ENCODE results near the gene UMPS.
"Not testable (repeated sequence)": the region's sequence is repeated elsewhere in the genome, so short reads cannot be mapped to it uniquely, and the experiment has no call there.

UMPS gene

DNA sequence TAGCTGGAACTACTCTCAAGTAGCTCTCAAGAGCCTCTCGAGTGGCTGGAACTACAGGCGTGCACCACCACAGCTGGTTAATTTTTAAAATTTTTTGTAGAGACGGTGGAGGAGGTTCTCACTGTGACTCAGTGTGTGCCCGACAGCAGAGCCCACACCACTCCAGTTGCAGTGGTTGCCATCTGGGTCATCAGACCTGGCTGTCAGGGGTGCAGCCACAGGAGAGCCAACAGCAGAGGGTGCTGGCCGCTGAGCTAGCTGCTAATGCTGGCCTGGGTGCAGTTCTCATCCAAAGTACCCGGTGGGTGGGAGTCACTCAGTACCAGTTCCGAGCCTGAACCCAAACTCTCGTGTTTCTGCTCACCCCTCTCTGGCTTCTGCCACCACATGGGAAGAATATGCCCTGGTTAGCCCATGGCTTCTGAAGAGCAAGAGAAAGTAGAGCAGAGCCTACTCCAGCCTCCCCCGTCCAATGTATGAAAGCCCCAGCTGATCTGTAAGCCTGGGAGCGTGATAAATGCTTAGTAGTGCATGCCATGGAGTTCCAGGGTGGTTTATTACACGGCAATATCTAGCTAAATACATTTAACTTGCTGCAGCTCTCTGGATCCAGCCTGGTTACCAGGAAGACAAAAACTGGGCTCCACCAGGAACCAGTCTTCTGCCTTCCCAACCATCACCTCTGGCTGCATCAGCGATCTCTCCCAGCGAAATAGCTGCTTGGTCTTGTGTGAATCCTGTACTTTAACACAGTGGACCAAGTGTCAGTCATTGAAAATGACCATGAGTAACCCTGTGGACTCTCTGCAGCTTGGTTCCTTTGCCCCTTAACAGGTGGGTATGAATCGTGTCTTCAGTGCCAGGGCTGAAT lies 17.1 kb downstream of the UMPS start:
- Mint-ChIP-seq H3K4me1 (ENCODE audit: low read depth) (no peaks in the 10 kb centered on the region), H3K4me3 (no peak overlapping the region), H3K9me3 (no peaks in the 10 kb centered on the region), H3K27me3 (ENCODE audit: low read depth) (no peaks in the 10 kb centered on the region), H3K27ac (no peak overlapping the region), H3K36me3 (ENCODE audit: low read depth) (peaks cover 16% of the 10 kb centered on the region)

DNA sequence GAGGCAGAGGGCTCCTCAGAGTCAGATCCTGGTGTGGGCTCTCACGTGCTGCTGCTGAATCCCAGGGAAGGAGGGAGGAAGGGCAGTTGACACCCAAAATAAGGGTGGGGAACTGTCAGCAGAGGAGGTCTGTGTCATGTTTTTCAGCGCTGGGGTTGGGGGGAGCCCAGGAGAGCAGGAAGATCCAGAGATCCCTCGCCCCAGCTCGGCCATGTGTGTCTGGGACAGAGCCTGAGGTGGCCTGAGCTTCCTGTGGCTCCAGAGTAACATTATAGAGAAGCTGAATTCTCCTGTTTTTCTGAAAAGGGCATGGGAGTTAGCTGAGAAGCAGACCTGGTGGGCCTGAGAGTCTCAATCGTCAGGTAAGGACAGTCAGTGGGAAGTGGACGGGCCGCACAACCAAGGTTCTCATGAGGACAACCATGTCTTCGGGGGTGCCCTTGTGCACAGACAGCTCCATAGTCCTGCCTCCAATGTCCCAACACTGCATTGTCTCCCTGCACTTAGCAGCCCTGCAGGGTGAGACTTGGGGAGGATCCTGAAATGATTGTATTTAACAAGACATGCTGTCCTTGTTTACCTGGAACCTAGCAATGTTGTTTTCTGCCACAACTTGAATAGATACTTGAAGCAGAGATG lies 18.4 kb downstream of the UMPS start:
- peaks cover 11% of the 10 kb centered on the region for H3K36me3 Mint-ChIP-seq (ENCODE audit: low read depth)
- H3K27me3 Mint-ChIP-seq (ENCODE audit: low read depth), result no peaks in the 10 kb centered on the region
- H3K9me3 Mint-ChIP-seq, result no peaks in the 10 kb centered on the region

DNA sequence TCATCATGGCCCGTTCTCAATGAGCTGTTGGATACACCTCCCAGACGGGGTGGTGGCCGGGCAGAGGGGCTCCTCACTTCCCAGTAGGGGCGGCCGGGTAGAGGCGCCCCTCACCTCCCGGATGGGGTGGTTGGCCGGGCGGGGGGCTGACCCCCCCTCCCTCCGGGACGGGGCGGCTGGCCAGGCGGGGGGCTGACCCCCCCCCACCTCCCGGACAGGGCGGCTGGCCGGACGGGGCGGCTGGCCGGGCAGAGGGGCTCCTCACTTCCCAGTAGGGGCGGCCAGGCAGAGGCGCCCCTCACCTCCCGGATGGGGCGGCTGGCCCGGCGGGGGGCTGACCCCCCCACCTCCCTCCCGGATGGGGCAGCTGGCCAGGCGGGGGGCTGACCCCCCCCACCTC lies 19.6 kb downstream of the UMPS start:
- H3K36me3 Mint-ChIP-seq (ENCODE audit: low read depth); H3K9me3 Mint-ChIP-seq; H3K27me3 Mint-ChIP-seq (ENCODE audit: low read depth); H3K27ac Mint-ChIP-seq; H3K4me1 Mint-ChIP-seq (ENCODE audit: low read depth); H3K4me3 Mint-ChIP-seq: not testable (repeated sequence)

More for the DNA sequence above, 18.4 kb downstream of the UMPS start:
- H3K4me1 Mint-ChIP-seq (ENCODE audit: low read depth), result no peaks in the 10 kb centered on the region
- no peak overlapping the region for H3K27ac Mint-ChIP-seq
- no peak overlapping the region for H3K4me3 Mint-ChIP-seq

DNA sequence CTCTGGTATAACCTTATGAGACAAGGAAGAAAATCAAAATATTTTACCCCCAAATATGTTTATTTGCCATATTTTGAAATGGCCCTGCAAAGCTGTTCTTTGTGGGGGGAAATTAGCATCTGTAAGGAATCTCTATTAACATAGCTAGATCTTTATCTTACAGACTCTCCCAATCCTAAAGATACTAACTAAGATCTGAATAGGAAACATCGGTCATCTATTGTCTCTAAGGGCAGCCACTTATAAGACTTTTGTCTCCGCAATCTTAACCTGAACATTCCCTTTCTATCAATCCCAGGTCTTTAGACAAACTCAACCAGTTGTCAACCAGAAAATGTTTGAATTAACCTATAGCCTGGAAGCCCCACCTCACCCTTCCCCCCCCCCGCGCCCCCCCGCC lies 21.2 kb downstream of the UMPS start:
- H3K27me3 Mint-ChIP-seq (ENCODE audit: low read depth), result no peaks in the 10 kb centered on the region
- H3K36me3 Mint-ChIP-seq (ENCODE audit: low read depth), result peaks cover 2% of the 10 kb centered on the region
- no peak overlapping the region for H3K4me3 Mint-ChIP-seq
- H3K4me1 Mint-ChIP-seq (ENCODE audit: low read depth), result no peaks in the 10 kb centered on the region
- no peaks in the 10 kb centered on the region for H3K9me3 Mint-ChIP-seq
- no peak overlapping the region for H3K27ac Mint-ChIP-seq

DNA sequence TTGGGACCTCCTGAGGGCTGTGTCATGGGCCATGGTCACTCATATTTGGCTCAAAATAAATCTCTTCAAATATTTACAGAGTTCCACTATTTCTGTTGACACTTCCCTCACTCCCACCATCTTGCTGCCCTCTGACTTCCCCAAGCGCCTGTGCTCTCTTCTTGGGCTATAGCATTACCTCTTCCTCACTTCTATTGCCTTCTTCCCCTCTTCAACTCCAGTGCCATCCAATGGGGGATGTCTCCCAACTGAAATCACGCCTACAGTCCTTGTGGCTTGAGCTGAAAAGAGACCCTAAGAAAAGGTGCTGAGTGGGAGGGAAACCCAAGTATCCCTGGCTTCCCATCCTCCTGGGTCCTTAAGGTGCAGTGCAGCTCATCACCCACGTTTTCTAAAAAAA lies 21.8 kb downstream of the UMPS start:
- no peak overlapping the region for H3K27ac Mint-ChIP-seq
- H3K36me3 Mint-ChIP-seq (ENCODE audit: low read depth), result peaks cover 2% of the 10 kb centered on the region
- no peaks in the 10 kb centered on the region for H3K27me3 Mint-ChIP-seq (ENCODE audit: low read depth)
- H3K4me3 Mint-ChIP-seq, result no peak overlapping the region
- no peaks in the 10 kb centered on the region for H3K9me3 Mint-ChIP-seq
- H3K4me1 Mint-ChIP-seq (ENCODE audit: low read depth), result no peaks in the 10 kb centered on the region

DNA sequence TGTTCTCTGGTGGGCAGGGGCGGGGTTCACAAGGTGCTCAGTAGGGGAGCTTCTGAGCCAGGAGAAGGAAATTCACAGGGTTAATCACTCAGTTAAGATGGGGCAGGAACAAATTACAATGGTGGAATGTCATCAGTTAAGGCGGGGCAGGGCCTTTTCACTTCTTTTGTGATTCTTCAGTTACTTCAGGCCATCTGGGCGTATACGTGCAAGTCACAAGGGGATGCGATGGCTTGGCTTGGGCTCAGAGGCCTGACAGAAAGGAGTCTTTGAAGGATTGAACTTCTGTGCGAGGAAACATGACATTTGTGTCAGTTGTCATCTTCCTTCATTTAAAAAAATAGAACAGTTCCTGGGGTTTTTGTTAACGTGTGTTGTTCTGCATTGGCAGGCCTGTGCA lies 27.7 kb downstream of the UMPS start:
- H3K4me3 Mint-ChIP-seq; H3K9me3 Mint-ChIP-seq; H3K27ac Mint-ChIP-seq; H3K4me1 Mint-ChIP-seq (ENCODE audit: low read depth); H3K36me3 Mint-ChIP-seq (ENCODE audit: low read depth); H3K27me3 Mint-ChIP-seq (ENCODE audit: low read depth): not testable (repeated sequence)

DNA sequence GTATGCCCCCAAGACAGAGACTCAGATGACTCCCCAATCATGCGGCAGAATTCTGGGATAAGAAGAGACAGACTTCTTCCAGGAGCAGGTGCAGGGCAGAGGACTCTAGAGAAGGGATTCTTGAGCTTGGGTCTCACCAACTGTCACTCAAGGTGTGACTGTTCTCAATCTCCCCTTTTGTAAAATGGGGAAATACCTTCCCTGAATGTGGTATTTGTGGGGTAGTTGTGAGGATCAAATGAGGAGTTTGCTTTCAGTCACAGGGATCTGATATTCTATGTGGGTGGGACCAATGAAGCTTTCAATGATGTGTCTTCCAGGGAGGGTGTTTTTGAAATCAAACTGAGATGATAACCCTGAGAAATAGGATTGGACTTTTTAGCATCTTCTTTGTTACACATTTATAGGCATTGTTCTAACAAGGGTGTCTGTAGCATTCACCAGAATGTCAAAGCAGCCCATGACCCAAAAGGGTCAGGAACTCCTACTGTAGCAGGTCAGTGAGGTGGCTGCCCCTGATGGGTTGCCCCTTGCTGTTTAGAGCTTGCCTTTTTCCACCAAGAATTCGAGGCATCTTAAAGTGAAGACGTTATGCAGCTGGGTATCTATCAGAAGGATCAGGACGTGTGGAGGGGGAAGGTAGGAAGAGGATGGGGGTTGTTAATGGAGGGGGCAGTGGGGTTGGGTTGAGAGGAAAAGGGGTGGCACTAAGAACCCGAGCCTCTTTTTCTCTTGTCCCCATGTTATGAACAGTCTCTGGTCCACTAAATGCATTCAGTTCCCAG lies 28.8 kb downstream of the UMPS start:
- Mint-ChIP-seq H3K36me3 (ENCODE audit: low read depth) (no peaks in the 10 kb centered on the region), H3K27me3 (ENCODE audit: low read depth) (peaks cover 5% of the 10 kb centered on the region), H3K9me3 (no peaks in the 10 kb centered on the region), H3K27ac (no peak overlapping the region), H3K4me3 (no peak overlapping the region), H3K4me1 (ENCODE audit: low read depth) (peaks cover 7% of the 10 kb centered on the region)

DNA sequence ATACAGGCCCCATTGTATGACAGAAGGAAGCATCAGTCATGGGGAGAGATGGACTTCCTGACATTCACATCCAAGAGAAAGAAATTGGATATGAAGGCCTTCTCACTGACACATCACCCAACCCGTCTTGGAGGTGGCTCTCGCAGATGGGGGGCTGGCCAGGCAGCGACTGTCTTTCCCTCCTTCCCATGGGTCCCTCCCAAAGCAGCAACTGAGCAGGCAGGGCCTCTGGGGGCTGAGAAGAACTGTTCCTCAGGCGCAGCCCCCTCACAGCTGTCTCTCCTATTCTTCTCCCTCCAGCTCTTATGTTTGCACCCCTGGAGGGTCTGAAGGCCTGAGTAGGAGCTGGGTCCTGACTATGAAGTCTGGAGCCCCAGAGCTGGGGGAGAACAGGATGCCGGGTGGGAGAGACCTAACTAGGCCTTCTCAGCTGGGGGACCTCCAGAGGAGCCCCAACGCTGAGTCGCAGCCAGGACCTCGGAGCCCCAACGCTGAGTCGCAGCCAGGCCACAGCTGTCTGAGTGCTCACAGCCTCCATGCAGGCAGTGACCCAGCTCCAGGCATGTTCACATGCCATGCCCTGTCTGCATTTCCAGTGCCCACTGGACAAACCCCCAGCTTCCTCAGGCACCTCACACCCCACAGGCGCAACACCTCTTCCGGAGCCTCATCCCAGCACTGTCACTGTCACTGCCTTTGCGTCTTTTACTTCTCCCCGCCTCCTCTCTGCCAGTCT lies 29.6 kb downstream of the UMPS start:
- Mint-ChIP-seq H3K36me3 (ENCODE audit: low read depth) (no peaks in the 10 kb centered on the region), H3K4me3 (no peak overlapping the region), H3K27me3 (ENCODE audit: low read depth) (peaks cover 5% of the 10 kb centered on the region), H3K27ac (no peak overlapping the region), H3K9me3 (no peaks in the 10 kb centered on the region), H3K4me1 (ENCODE audit: low read depth) (peaks cover 7% of the 10 kb centered on the region)

DNA sequence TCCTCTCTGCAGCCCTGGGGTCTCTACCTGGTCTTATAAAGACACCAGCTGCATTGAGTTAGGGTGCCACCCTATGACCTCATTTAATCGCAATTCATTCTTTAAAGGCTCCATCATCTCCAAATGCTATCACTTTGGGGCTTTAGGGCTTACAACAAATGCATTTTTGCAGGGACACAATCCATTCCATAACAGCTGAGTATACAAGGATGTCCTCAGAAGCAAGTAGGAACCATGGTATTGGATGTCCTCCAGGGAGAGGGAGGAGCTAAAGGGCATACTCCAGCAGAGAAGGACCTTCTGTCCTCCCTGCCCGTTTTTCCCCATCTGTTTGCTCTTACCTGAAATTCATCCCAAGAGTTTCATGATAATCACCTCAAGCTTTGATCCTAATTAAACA lies 30.3 kb downstream of the UMPS start:
- Mint-ChIP-seq H3K27ac (no peak overlapping the region), H3K27me3 (ENCODE audit: low read depth) (peaks cover 5% of the 10 kb centered on the region), H3K4me1 (ENCODE audit: low read depth) (peaks cover 7% of the 10 kb centered on the region), H3K4me3 (no peak overlapping the region), H3K36me3 (ENCODE audit: low read depth) (no peaks in the 10 kb centered on the region), H3K9me3 (no peaks in the 10 kb centered on the region)

DNA sequence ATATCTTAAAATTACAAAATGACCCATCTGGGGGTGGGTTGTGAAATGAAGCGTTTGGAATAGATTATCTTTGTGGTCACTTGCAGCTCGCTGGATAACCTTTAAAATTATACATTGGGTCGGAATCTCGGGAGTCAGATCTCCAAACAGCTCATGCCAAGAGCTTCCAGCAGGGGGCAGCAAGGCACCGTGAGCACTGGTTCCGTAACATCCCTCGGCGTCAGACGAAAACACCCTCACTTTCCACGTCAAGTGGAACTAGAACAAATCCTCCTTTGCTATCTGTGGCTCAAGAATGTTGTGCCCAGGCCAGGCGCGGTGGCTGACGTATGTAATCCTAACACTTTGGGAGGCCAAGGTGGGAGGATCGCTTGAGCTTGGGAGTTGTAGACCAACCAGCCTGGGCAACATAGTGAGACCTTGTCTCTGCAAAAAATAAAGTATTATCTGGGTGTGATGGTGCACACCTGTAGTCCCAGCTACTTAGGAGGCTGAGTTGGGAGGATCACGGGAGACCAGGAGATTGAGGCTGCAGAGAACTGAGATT lies 31.1 kb downstream of the UMPS start:
- peaks cover 5% of the 10 kb centered on the region for H3K27me3 Mint-ChIP-seq (ENCODE audit: low read depth)
- H3K9me3 Mint-ChIP-seq, result no peaks in the 10 kb centered on the region
- peaks cover 7% of the 10 kb centered on the region for H3K4me1 Mint-ChIP-seq (ENCODE audit: low read depth)
- no peaks in the 10 kb centered on the region for H3K36me3 Mint-ChIP-seq (ENCODE audit: low read depth)
- no peak overlapping the region for H3K27ac Mint-ChIP-seq
- peak overlapping the region; percentile 53 for H3K4me3 Mint-ChIP-seq

DNA sequence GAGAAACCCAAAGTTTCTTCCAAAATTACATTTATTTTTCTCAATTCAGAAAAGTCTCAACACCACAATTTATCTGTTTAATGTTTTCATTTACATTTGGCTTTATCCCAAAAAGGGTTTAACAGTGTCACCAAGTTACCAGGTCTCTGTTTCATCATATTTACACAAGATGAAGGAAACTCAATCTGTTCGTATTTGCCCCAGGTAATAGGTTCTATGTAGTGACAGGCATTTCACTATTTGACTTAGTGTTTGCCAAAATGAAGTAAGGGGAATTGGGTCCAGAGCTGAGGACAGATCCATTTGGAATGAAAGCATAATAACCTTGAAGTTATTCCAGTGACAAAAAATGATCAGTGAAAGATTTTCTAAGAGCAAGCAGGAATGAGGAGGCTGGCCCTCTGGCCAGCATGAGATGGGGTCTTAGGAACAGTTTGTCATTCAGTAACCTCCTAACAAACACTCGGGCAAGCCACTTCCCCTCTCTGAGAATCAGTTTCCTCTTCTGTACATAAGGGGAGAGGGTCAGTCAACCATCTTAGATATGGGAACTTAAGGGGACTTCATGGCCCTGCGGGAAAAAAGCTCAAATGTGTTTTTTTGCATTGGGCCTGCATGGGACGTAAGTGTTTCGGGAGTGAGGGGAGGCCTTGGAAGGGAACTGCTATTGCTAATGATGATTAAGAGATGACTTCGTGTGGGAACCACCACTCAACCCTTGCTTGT lies 31.8 kb downstream of the UMPS start:
- H3K4me1 Mint-ChIP-seq (ENCODE audit: low read depth), result peaks cover 7% of the 10 kb centered on the region
- H3K4me3 Mint-ChIP-seq, result no peak overlapping the region
- H3K27me3 Mint-ChIP-seq (ENCODE audit: low read depth), result peaks cover 7% of the 10 kb centered on the region
- H3K9me3 Mint-ChIP-seq, result no peaks in the 10 kb centered on the region
- no peak overlapping the region for H3K27ac Mint-ChIP-seq
- no peaks in the 10 kb centered on the region for H3K36me3 Mint-ChIP-seq (ENCODE audit: low read depth)

DNA sequence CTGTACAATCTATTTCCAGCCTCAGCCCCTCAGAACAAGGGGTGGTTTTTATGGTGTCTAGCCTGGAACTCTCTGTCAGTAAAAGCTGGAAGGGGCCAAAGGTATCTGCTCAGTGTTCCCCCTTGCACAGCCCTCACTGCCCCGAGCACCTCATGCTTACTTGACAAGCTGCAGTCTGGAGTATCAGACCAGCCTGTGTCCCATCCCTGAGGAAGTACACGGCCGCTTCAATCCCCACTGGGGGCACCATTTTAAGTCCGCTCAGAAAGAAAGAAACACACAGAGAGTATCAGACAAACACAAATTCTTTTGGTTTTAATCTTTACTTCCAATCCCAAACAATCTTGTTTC lies 32.4 kb downstream of the UMPS start:
- no peak overlapping the region for H3K27ac Mint-ChIP-seq
- H3K9me3 Mint-ChIP-seq, result no peaks in the 10 kb centered on the region
- peaks cover 9% of the 10 kb centered on the region for H3K27me3 Mint-ChIP-seq (ENCODE audit: low read depth)
- no peak overlapping the region for H3K4me3 Mint-ChIP-seq
- H3K4me1 Mint-ChIP-seq (ENCODE audit: low read depth), result peaks cover 7% of the 10 kb centered on the region
- no peaks in the 10 kb centered on the region for H3K36me3 Mint-ChIP-seq (ENCODE audit: low read depth)

DNA sequence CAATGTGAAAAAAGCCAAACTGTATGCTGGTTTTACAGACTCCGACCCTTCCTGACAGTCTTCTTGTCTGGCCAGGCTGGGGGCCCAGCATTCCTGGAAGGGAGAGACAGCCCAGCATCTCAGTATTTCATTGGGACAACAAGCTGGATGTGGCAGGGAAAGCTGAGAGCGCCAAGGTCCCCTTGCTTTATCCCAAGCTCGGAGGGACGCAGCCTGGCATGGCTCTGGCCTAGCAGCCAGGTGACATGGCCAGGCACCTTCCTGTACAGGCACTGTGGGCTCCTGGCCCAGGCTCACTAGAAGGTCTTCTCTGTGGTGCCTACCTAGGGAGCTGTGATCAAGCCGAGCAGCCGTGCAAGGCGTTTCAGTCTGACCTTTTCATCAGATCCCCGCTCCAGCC lies 33.0 kb downstream of the UMPS start:
- Mint-ChIP-seq H3K4me1 (ENCODE audit: low read depth) (peaks cover 7% of the 10 kb centered on the region), H3K27ac (no peak overlapping the region), H3K4me3 (no peak overlapping the region), H3K36me3 (ENCODE audit: low read depth) (no peaks in the 10 kb centered on the region), H3K27me3 (ENCODE audit: low read depth) (peaks cover 9% of the 10 kb centered on the region), H3K9me3 (no peaks in the 10 kb centered on the region)
